Measurements from ENCODE around the gene CTBP2. TPM values are rescaled to one million over a fixed set of nuclear protein-coding genes. Genes with fewer than 3 reads are reported as not detected.

The CTBP2 gene
- total RNA-seq, 2 donors from 2014 or later: 106 to 172 TPM

- Histone ChIP-seq H3K9me3 (no peaks in the 10 kb centered on the region), H3K9ac (ENCODE audit: low read depth in 2 of 2, low read length in 2 of 2) (no peak overlapping the region), H3K27ac (no peak overlapping the region), H3K36me3 (no peaks in the 10 kb centered on the region), H3K4me3 (no peak overlapping the region), H3K27me3 (no peaks in the 10 kb centered on the region), H3K4me1 (peaks cover 9% of the 10 kb centered on the region)
- no peak for DNase-seq
- no peak for TF ChIP-seq CTCF (IDR thresholded peaks at IDR 0.05)
- intact Hi-C loops (cut with DNase I): no loop called here
Observed at GRCh38 chr10:125033146-125033924, 127.0 kb downstream of the CTBP2 start.

GRCh38 chr10:125032474-125033020 is 127.8 kb downstream of the CTBP2 start:
- Histone ChIP-seq H3K4me3 (no peak overlapping the region), H3K4me1 (peaks cover 9% of the 10 kb centered on the region), H3K27me3 (no peaks in the 10 kb centered on the region), H3K36me3 (no peaks in the 10 kb centered on the region), H3K27ac (no peak overlapping the region), H3K9me3 (no peaks in the 10 kb centered on the region), H3K9ac (ENCODE audit: low read depth in 2 of 2, low read length in 2 of 2) (no peak overlapping the region)
- intact Hi-C loops (cut with DNase I): no loop called here
- DNase-seq: no peak
- TF ChIP-seq CTCF (IDR thresholded peaks at IDR 0.05): no peak

GRCh38 chr10:125030567-125031197 is 129.7 kb downstream of the CTBP2 start:
- no peak overlapping the region for H3K9ac ChIP-seq (ENCODE audit: low read depth in 2 of 2, low read length in 2 of 2)
- H3K27ac ChIP-seq: no peak overlapping the region
- H3K27me3 ChIP-seq: no peaks in the 10 kb centered on the region
- DNase-seq: no peak
- peaks cover 9% of the 10 kb centered on the region for H3K4me1 ChIP-seq
- H3K4me3 ChIP-seq: no peak overlapping the region
- intact Hi-C loops (cut with DNase I): no loop called here
- H3K36me3 ChIP-seq: peaks cover 9% of the 10 kb centered on the region
- no peaks in the 10 kb centered on the region for H3K9me3 ChIP-seq
- TF ChIP-seq CTCF (IDR thresholded peaks at IDR 0.05): no peak

GRCh38 chr10:125029584-125030242 is 130.7 kb downstream of the CTBP2 start:
- Histone ChIP-seq H3K4me1 (peaks cover 9% of the 10 kb centered on the region), H3K36me3 (peaks cover 9% of the 10 kb centered on the region), H3K27ac (no peak overlapping the region), H3K9ac (ENCODE audit: low read depth in 2 of 2, low read length in 2 of 2) (no peak overlapping the region), H3K27me3 (no peaks in the 10 kb centered on the region), H3K9me3 (no peaks in the 10 kb centered on the region), H3K4me3 (no peak overlapping the region)
- no peak for TF ChIP-seq CTCF (IDR thresholded peaks at IDR 0.05)
- DNase-seq: no peak
- intact Hi-C loops (cut with DNase I): no loop called here
